IPS-NIHi7 (cell line): ENCODE measurements around the gene SLC28A1.
"Not testable (repeated sequence)": the region's sequence is repeated elsewhere in the genome, so short reads cannot be mapped to it uniquely, and the experiment has no call there.

Source experiments
- DNase-seq: peaks from one replicate; pipeline ENCODE4 v3.0.0; 2012; ENCODE audit warnings: mixed read lengths; ENCODE audit errors: extremely low spot score

SLC28A1 gene

GRCh38 chr15:84969257-84969656, 84.8 kb downstream of the SLC28A1 start:
- DNase-seq: no peak

DNA sequence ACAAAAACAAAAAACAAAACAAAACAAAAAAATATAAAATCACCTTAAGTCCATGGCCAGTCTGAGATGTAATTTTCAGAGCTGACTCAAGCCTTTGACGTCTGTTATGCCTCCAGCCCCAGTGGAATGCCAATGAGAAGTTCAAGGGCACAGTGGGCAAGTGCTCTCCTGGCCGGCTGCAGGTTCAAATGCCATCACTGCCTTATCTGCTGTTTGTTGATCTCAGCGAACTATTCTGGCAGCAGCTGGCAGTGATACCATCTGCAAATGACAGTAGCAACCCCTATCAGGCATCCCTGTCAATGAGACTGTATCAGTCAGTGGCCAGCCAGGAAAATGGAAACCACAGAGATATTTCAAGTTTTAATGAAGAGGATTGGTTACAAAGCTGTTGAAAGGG, 86.4 kb downstream of the SLC28A1 start:
- DNase-seq: no peak

GRCh38 chr15:84973492-84974460, 89.3 kb downstream of the SLC28A1 start:
- no peak for DNase-seq

DNA sequence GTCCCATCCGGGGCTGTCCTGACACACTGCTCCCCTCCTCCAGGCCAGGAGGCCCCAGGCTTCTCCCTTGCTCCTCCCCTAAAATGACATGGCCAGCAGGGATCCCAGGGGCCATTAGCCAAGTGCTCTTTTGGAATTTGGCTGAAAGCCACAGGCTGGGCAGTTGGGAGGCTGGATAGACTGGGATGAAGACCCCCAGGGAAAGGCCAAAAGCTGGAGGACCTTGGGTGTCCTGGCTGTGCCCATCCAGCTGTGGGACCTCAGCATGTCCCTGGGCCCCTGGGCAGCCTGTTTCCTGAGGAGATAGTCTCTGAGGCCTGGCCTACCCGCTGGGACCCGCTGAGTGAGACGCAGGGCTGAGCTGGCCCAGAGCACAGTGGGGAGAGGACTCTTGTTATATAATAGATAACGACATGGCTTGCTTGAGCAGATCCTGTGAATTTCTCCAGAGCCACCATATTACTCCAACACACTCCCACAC, 91.4 kb downstream of the SLC28A1 start:
- peak; percentile 32 for DNase-seq

DNA sequence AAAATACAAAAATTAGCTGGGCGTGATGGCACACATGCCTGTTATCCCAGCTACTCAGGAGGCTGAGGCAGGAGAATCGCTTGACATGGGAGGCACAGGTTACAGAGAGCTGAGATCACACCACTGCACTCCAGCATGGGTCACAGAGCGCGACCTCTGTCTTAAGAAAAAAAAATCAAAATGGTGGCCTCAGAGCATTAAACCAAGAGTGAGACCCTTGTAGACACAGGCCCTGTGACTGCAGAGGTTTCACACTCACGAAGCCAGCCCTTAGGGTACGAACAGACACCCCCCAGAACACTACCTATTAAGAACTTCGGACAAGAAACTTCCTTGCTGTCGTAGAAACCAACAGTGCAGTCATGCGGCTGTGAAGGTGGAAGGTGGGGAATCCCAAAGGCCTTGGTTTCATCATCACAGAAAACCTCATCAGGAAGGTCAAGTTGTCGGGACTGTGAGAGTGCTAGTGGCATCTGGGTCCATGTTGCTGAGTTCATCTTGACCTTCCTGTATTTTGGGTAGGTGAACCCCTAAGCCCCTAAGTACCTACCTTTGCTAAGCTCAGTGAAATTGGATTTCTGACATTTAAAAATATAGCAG, 92.4 kb downstream of the SLC28A1 start:
- no peak for DNase-seq

DNA sequence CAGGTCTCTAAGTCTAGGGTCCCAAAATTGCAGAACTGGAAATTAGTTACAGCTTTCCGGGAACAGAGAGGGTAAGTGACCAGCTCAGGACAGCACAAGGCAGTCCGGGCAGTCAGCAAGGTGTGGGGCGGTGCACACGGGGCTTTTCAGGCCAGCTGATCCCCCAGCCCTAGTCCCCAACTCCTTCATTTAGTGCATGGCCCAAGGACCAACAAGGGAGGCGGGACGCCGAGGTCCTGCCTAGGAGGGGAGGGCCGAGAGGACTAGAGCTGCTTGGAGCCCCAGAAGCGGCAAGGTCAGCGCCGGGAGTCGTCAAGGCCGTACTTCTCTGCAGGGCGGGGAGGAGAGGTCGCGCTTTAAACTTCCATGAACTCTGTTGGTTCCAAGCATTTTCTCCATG, 95.2 kb downstream of the SLC28A1 start:
- DNase-seq: peak; percentile 71

DNA sequence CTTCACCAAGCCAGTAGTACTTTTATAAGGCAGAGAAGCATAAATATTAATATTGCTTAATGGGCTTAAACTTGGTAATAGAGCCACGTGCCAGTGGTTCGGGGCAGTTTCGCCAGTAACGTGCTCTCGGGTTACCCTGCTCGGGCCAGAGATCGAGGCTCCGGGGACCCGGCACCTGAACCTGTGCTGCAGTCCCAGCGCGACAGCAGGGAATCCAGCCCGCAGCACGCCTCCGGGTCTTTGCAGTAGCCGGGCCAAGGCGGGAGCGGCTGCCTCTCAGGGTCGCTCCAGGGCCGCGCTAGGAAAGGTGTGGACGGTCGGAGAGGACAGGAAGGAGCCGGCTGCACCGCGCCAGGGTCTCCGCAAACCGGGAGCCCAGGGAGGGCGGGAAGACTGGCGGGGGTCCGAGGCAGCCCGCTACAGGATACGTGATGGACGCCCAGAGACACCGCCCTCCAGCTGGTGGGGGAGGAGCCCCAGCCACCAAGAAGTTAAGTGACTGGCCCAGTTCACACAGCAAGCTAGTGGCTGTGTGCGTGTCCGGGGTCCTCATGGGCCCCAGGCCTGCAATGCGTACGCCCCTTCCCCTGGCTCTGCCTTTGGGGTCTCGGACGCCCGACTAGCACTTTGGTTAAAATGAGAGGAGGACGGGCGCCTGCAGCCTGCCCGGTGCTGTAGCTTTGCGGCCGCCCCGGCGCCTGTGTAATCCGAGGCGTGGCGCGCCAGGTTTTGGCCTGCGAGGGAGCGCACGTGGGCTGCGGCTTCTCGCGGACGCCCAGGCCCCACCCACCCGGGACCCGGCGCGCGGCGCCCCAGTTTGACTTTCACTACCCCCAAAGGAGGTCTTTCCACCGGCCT, 96.0 kb downstream of the SLC28A1 start:
- peak; percentile 89 for DNase-seq

DNA sequence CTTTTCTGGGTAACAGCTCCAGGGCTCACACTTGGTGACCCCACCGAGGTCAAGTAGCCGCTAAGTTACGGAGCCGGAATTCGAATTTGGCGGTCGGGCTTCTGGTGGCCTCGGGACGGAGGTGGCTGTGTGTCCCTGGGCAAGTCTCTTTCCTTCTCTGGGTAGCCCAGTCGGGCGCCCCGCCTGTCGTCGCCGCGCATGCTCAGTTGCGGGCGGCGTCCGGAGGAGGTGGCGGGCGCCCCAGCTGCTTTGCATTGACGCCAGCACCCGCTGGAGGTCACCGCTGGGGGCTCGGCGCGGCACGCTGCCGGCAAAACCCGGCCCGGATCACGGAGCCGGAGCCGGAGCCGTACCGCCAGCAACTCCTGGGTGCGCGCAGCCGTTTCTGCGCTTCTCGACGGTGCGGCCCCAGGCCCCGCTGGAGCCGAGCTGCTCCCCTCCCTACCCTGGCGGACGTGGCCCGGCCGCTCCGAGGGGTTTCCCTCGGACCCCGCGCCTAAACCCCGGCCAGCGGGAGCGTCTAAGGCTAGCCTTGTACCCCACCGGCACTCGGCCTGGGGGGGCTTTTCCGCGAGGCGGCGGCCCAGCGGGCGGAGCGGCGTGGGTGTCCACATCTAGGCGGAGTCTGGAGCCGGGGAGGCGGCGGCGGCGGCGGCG, 96.7 kb downstream of the SLC28A1 start:
- peak; percentile 97 for DNase-seq

DNA sequence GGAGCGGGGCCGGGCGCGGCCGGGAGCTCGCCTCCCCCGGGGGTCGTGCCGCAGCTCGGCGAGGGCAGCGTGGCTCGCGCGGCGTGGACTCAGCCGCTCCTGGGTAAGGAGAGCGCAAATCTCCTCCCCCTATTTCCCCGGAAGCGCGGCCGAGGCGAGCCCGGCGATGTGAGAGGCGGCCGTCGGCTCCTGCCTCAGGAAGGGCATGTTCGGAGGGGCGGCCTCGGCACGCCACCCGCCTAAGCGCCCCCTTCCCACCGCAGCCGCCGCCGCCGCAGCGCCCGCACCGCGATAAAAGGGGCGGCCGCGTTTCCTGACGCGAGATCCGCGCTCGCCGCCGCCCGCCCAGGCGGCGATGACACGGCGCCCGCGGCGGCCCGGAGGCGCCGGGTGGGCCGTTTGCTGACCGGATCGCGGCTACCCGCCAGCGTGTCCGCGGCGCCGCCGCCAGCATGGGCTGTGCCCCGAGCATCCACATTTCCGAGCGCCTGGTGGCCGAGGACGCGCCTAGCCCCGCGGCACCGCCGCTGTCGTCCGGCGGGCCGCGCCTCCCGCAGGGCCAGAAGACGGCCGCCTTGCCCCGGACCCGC, 97.3 kb downstream of the SLC28A1 start, which contains the start of gene PDE8A:
PDE8A (plus strand) TSS at position 146 of the 590 bp plus-strand sequence; CDS start at position 453, 307 bp downstream.
- peak; percentile 35 for DNase-seq

- DNase-seq: no peak
Measured at GRCh38 chr15:84982301-84982920, 97.9 kb downstream of the SLC28A1 start.

- DNase-seq: no peak
Measured at GRCh38 chr15:84983294-84983693, 98.8 kb downstream of the SLC28A1 start.

GRCh38 chr15:84983711-84984110, 99.2 kb downstream of the SLC28A1 start:
- no peak for DNase-seq

DNA sequence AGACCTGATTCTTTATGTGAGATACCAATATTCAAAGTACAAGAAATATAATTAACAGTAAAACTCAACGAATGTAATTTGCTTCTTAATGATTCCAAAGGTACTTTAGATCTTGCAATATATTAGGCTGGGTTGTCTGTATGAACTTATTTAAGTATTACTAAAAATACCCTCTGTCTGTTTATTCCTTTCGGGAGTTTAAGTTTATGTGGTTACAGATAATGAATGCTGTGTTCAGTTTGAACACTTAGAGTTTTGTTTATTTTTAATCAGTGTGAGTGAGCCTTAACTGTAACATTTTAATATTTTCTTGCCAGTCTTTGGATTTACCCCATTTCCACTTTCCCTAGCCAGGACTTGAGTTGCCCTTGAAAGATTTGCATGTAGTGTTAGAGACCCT, 100.7 kb downstream of the SLC28A1 start:
- DNase-seq: no peak

GRCh38 chr15:84987351-84987750, 102.9 kb downstream of the SLC28A1 start:
- DNase-seq: not testable (repeated sequence)

DNA sequence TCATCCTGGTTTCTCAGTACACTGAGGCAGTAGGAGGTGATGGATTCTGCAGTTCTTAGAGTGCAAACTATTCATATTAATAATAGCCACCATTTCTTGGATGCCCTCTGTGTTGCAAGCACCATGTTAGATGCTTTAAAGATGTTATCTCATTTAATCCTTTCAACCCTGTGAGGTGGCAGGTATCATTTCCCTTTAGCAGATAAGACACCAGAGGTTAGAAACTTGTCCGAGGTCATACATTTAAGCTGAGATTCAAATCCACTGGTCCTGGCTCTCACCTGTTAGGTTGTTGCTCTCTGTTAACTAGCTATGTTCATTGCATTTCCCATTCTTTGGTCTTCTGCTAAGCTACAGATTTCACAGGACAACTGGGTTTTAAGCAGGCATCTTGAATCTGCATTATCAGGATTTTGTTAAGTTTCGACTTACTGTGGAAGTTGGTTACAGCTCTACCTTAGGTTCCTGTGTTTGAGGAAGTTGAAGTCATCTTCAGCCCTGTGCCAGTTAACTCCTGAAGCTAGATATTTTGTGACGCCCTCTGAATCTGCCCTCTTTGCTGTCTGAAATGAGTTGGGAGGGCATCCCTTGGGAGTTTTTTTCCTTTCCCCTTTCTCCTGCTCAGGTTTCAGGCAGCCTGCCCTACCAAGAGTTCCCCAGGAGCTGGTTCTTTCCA, 103.6 kb downstream of the SLC28A1 start:
- no peak for DNase-seq

GRCh38 chr15:84988909-84989644, 104.6 kb downstream of the SLC28A1 start:
- DNase-seq: no peak

GRCh38 chr15:84990507-84990906, 106.0 kb downstream of the SLC28A1 start:
- DNase-seq: no peak

GRCh38 chr15:84991014-84991712, 106.7 kb downstream of the SLC28A1 start:
- no peak for DNase-seq
